Lower leg skin (tissue), 4 donors: ENCODE results near the gene HS6ST3. TPM values are rescaled to one million over a fixed set of nuclear protein-coding genes. Genes with fewer than 3 reads are reported as not detected.

ENCODE experiments used
- DNase-seq, 2 donors: peaks; one replicate each; pipeline ENCODE4 v3.0.0-alpha.2; 2019; ENCODE audit warnings: low spot score in 2 of 2
- H3K4me3 ChIP-seq: fragments of 200-600 bp; sonication (generic); 2 replicates; pipeline ENCODE4 v1.5.1; 2017; ENCODE audit warnings: mild to moderate bottlenecking, low read depth; ENCODE audit not compliant: poor library complexity, severe bottlenecking
- CTCF ChIP-seq, 3 donors: fragments of 450-650 bp; IDR thresholded peaks; one replicate each; pipeline ENCODE4 v1.5.1; 2016; ENCODE audit warnings: antibody characterized with exemption in 3 of 3, mild to moderate bottlenecking in 3 of 3, moderate library complexity in 2 of 3
- POLR2A ChIP-seq, 2 donors: fragments of 450-650 bp; IDR thresholded peaks; one replicate each; pipeline ENCODE4 v1.6.1; 2016 to 2017; ENCODE audit warnings: antibody characterized with exemption in 2 of 2, mild to moderate bottlenecking in 1 of 2, moderate library complexity in 1 of 2
- WGBS, 2 donors: methylation state at CpG; one replicate each; pipeline ENCODE4 v1.1.5; 2018; 5-methylcytosine and 5-hydroxymethylcytosine counted together
- intact Hi-C: fragments of 100-400 bp; cut with DNase I; formaldehyde crosslinking; loops from one replicate; pipeline ENCODE4 v1.15.0; 2023; ENCODE audit warnings: low total_unique reads
- total RNA-seq, 4 donors: library from RNA; depleted of rRNA; stranded (reverse); fragments of >200 nt; gene quantifications; one replicate each; pipeline ENCODE4 v1.1.0, GENCODE V29; 2016

Gene HS6ST3
- total RNA-seq, 4 donors from 2014 or later: 0.72 to 1.5 (median 0.87) TPM

GRCh38 chr13:96221471-96221870 lies 131.6 kb downstream of the HS6ST3 start:
- no peak for DNase-seq
- H3K4me3 ChIP-seq: no peak overlapping the region
- intact Hi-C loops: loop anchor here (5.0 kb wide), 1 partner anchor 1566 kb away; no protein-coding TSS in a partner anchor
- no peak for TF ChIP-seq CTCF (IDR thresholded peaks at IDR 0.05)
- TF ChIP-seq POLR2A (IDR thresholded peaks at IDR 0.05): no peak

GRCh38 chr13:96223231-96223630 lies 133.3 kb downstream of the HS6ST3 start:
- H3K4me3 ChIP-seq: no peak overlapping the region
- WGBS, 2 donors: 80 to 91% methylated on average over 5 of the region's 5 CpGs
- no peak for DNase-seq
- intact Hi-C loops: loop anchor here (5.0 kb wide), 1 partner anchor 1564 kb away; no protein-coding TSS in a partner anchor
- TF ChIP-seq POLR2A (IDR thresholded peaks at IDR 0.05) (no peak), CTCF (IDR thresholded peaks at IDR 0.05) (no peak)

GRCh38 chr13:96229356-96229755 lies 139.4 kb downstream of the HS6ST3 start:
- no peak for DNase-seq
- 26 to 39% methylated on average over 2 of the region's 2 CpGs for WGBS, 2 donors

GRCh38 chr13:96238241-96238640 lies 148.3 kb downstream of the HS6ST3 start:
- TF ChIP-seq POLR2A (IDR thresholded peaks at IDR 0.05) (no peak), CTCF (IDR thresholded peaks at IDR 0.05) (no peak)
- intact Hi-C loops: no loop called here
- no peak overlapping the region for H3K4me3 ChIP-seq
- WGBS, 2 donors: 84 to 87% methylated on average over 5 of the region's 5 CpGs
- no peak for DNase-seq

More at GRCh38 chr13:96229356-96229755, 139.4 kb downstream of the HS6ST3 start:
- TF ChIP-seq POLR2A (IDR thresholded peaks at IDR 0.05) (no peak), CTCF (IDR thresholded peaks at IDR 0.05) (no peak)
- intact Hi-C loops: no loop called here
- no peak overlapping the region for H3K4me3 ChIP-seq

- DNase-seq: no peak
- no peak overlapping the region for H3K4me3 ChIP-seq
- TF ChIP-seq POLR2A (IDR thresholded peaks at IDR 0.05) (no peak), CTCF (IDR thresholded peaks at IDR 0.05) (no peak)
- 77 to 81% methylated on average over 5 of the region's 5 CpGs for WGBS, 2 donors
- intact Hi-C loops: no loop called here
These were observed 149.0 kb downstream of the HS6ST3 start for GRCh38 chr13:96238861-96239260.

- TF ChIP-seq POLR2A (IDR thresholded peaks at IDR 0.05): no peak
- intact Hi-C loops: no loop called here
- WGBS, 2 donors: 33 to 41% methylated on average over 1 of the region's 1 CpG
- DNase-seq: no peak
- H3K4me3 ChIP-seq: no peak overlapping the region
These were observed 153.5 kb downstream of the HS6ST3 start for GRCh38 chr13:96243376-96243775.
